ENCODE data around the gene POTEM. TPM values are rescaled to one million over a fixed set of nuclear protein-coding genes. Genes with fewer than 3 reads are reported as not detected.
"Not testable (repeated sequence)": the region's sequence is repeated elsewhere in the genome, so short reads cannot be mapped to it uniquely, and the experiment has no call there.

The POTEM gene
- total and polyA plus RNA-seq, 4 donors, result not detected

DNA sequence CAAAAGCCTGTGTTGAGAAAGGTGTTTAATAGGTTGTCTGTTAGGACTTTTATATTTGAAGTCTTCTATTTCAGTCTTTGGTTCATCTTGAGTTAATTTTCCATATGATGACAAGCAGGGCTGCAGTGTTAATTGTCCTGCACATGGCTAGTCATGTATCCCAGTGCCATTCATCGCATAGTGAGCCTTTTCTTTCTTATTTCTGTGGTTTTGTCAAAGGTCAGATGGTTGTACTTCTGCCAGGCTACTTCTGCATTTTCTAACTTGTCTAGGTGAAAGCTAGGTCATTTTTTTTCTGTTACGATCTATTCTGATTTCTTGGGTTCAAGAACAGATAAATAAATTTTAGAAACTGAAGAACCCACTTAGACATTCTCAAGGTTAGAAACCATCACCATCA, 5.7 kb upstream of the POTEM start:
- not testable (repeated sequence) for H3K27me3 ChIP-seq (ENCODE audit: control insufficient read depth in 4 of 4, insufficient read depth in 4 of 4, low read length in 3 of 4); H3K36me3 ChIP-seq (ENCODE audit: control insufficient read depth in 4 of 4, insufficient read depth in 3 of 4, low read depth in 1 of 4, low read length in 3 of 4); H3K4me1 ChIP-seq (ENCODE audit: control insufficient read depth in 4 of 4, insufficient read depth in 4 of 4, low read length in 3 of 4); H3K9me3 ChIP-seq (ENCODE audit: control insufficient read depth in 4 of 4, low read length in 3 of 4); DNase-seq (ENCODE audit: low spot score); H3K27ac ChIP-seq (ENCODE audit: low read depth in 1 of 2, low read length in 2 of 2); H3K9ac ChIP-seq (ENCODE audit: low read depth in 1 of 2, low read length in 2 of 2); H3K4me3 ChIP-seq (ENCODE audit: low read depth in 1 of 3, low read length in 3 of 3)
- 52% methylated on average over 1 of the region's 2 CpGs for WGBS

DNA sequence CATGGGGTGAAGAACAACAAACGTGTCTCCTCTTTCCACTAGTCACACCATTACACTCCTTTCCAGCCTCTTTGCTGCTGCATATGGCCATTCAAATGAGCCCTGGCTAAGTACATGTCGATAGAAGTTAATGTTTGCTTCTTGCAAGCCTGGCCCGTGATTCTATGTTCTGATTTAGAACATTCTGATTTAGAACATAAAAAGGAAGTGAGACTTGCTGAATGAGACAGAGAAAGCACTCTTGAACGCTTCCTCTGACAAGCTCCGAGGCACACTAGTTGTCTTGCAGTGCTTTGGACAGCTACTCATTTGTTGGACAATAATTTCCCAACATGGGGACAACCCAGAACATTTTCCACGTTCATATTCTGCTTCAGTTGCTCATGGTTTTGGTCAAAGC, 5.1 kb upstream of the POTEM start:
- H3K9me3 ChIP-seq (ENCODE audit: control insufficient read depth in 4 of 4, low read length in 3 of 4); H3K4me3 ChIP-seq (ENCODE audit: low read depth in 1 of 3, low read length in 3 of 3); H3K27ac ChIP-seq (ENCODE audit: low read depth in 1 of 2, low read length in 2 of 2); H3K9ac ChIP-seq (ENCODE audit: low read depth in 1 of 2, low read length in 2 of 2); DNase-seq (ENCODE audit: low spot score); H3K27me3 ChIP-seq (ENCODE audit: control insufficient read depth in 4 of 4, insufficient read depth in 4 of 4, low read length in 3 of 4); H3K36me3 ChIP-seq (ENCODE audit: control insufficient read depth in 4 of 4, insufficient read depth in 3 of 4, low read depth in 1 of 4, low read length in 3 of 4); H3K4me1 ChIP-seq (ENCODE audit: control insufficient read depth in 4 of 4, insufficient read depth in 4 of 4, low read length in 3 of 4): not testable (repeated sequence)
- no CpG with 5 or more reads among the region's 6 CpGs for WGBS

DNA sequence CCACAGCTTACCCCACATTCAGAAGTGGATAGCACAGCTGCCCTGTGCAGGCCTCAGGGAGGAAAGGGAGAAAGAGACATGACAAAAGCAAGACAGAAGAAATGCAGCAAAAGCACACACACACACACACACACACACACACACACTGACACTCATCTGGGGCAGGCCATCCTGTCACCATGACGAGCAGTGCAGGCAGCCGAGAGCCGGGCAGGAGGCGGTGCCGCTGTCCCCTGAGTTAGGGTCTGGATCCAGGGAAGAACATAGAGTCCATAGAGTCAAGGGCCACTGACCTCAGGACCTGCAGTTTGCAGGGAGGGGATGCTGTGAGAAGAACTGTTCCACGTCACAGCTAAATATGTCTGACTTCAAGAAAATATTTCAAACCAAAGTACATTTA, 4.0 kb upstream of the POTEM start:
- 89% methylated on average over 6 of the region's 6 CpGs for WGBS
- H3K4me1 ChIP-seq (ENCODE audit: control insufficient read depth in 4 of 4, insufficient read depth in 4 of 4, low read length in 3 of 4); H3K36me3 ChIP-seq (ENCODE audit: control insufficient read depth in 4 of 4, insufficient read depth in 3 of 4, low read depth in 1 of 4, low read length in 3 of 4); DNase-seq (ENCODE audit: low spot score); H3K27me3 ChIP-seq (ENCODE audit: control insufficient read depth in 4 of 4, insufficient read depth in 4 of 4, low read length in 3 of 4); H3K4me3 ChIP-seq (ENCODE audit: low read depth in 1 of 3, low read length in 3 of 3); H3K9me3 ChIP-seq (ENCODE audit: control insufficient read depth in 4 of 4, low read length in 3 of 4); H3K9ac ChIP-seq (ENCODE audit: low read depth in 1 of 2, low read length in 2 of 2); H3K27ac ChIP-seq (ENCODE audit: low read depth in 1 of 2, low read length in 2 of 2): not testable (repeated sequence)

DNA sequence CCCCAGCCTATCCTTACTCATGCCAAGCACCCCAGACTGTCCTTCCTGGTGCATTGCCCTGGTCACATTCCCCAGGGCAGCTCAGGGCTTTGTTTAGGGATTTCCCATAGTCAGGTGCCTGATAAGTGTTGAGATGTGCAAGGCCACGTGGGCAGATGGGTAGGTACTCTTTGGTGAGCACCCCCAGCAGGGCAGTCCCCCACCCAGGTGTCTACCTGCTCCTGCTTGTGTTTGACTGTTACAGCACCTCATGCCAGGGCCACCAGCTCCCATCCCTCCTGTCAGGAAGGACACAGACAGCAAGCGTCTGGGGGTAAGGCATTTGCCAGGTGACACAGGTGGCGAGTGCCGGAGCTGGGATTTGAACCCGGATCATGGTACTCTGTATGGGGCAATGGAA, 2.4 kb upstream of the POTEM start:
- H3K36me3 ChIP-seq (ENCODE audit: control insufficient read depth in 4 of 4, insufficient read depth in 3 of 4, low read depth in 1 of 4, low read length in 3 of 4); H3K27ac ChIP-seq (ENCODE audit: low read depth in 1 of 2, low read length in 2 of 2); H3K4me1 ChIP-seq (ENCODE audit: control insufficient read depth in 4 of 4, insufficient read depth in 4 of 4, low read length in 3 of 4); H3K4me3 ChIP-seq (ENCODE audit: low read depth in 1 of 3, low read length in 3 of 3); DNase-seq (ENCODE audit: low spot score); H3K27me3 ChIP-seq (ENCODE audit: control insufficient read depth in 4 of 4, insufficient read depth in 4 of 4, low read length in 3 of 4); H3K9me3 ChIP-seq (ENCODE audit: control insufficient read depth in 4 of 4, low read length in 3 of 4); H3K9ac ChIP-seq (ENCODE audit: low read depth in 1 of 2, low read length in 2 of 2): not testable (repeated sequence)
- no CpG with 5 or more reads among the region's 5 CpGs for WGBS

DNA sequence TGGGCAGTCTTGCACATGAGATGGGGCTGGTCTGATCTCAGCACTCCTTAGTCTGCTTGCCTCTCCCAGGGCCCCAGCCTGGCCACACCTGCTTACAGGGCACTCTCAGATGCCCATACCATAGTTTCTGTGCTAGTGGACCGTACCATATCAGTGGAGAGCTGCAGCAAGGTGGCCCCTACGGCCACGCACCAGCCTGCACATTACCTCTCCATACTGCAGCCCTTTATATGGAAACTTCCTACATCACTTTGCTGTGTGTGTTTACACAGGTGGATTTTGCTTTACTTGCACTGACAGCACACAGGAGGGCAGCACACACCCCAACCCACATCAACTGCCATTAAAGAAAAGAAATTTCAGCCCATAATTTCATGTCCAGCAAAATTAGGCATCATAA, 35.3 kb downstream of the POTEM start:
- not testable (repeated sequence) for H3K4me1 ChIP-seq (ENCODE audit: control insufficient read depth in 4 of 4, insufficient read depth in 4 of 4, low read length in 3 of 4); H3K9me3 ChIP-seq (ENCODE audit: control insufficient read depth in 4 of 4, low read length in 3 of 4); H3K27me3 ChIP-seq (ENCODE audit: control insufficient read depth in 4 of 4, insufficient read depth in 4 of 4, low read length in 3 of 4); H3K4me3 ChIP-seq (ENCODE audit: low read depth in 1 of 3, low read length in 3 of 3); H3K27ac ChIP-seq (ENCODE audit: low read depth in 1 of 2, low read length in 2 of 2); H3K9ac ChIP-seq (ENCODE audit: low read depth in 1 of 2, low read length in 2 of 2); H3K36me3 ChIP-seq (ENCODE audit: control insufficient read depth in 4 of 4, insufficient read depth in 3 of 4, low read depth in 1 of 4, low read length in 3 of 4); DNase-seq (ENCODE audit: low spot score)
- WGBS, result 76% methylated on average over 3 of the region's 3 CpGs

DNA sequence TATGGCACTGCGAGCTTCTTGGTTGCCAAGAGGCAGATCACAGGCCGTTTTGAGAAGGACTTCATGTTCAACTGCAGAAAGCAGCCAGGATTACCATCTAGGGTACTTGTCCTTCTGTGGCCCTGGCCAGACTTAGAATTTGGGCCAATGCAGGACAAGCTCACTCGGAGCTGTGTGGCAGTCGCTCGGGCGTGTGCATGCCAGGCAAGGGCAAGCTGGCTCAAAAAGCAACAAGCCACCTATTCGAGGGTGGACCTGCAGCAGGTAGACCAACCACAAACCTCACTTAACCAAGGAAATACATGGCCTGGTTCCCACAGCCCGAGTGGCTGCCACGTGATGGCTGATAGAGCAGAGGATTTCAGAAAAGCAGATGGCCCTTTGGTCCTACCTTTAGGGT, 39.3 kb downstream of the POTEM start:
- not testable (repeated sequence) for H3K9me3 ChIP-seq (ENCODE audit: control insufficient read depth in 4 of 4, low read length in 3 of 4); H3K4me3 ChIP-seq (ENCODE audit: low read depth in 1 of 3, low read length in 3 of 3); H3K27me3 ChIP-seq (ENCODE audit: control insufficient read depth in 4 of 4, insufficient read depth in 4 of 4, low read length in 3 of 4); H3K4me1 ChIP-seq (ENCODE audit: control insufficient read depth in 4 of 4, insufficient read depth in 4 of 4, low read length in 3 of 4); DNase-seq (ENCODE audit: low spot score); H3K27ac ChIP-seq (ENCODE audit: low read depth in 1 of 2, low read length in 2 of 2); H3K9ac ChIP-seq (ENCODE audit: low read depth in 1 of 2, low read length in 2 of 2); H3K36me3 ChIP-seq (ENCODE audit: control insufficient read depth in 4 of 4, insufficient read depth in 3 of 4, low read depth in 1 of 4, low read length in 3 of 4)
- WGBS, result no CpG with 5 or more reads among the region's 9 CpGs

DNA sequence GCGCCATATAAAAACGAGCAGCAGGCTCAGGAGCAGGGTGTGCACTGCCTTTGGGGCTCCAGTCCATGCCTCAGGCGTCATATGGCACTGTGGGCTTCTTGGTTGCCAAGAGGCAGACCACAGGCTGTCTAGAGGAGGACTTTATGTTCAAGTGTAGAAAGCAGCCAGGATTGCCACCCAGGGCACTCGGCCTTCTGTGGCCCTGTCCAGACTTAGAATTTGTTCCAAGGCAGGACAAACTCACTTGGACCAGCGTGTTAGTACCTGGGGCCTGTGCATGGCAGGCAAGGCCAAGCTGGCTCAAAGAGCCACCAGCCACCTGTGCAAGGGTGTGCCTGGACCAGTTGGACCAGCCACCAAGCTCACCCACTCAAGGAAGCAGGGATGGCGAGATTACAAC, 40.4 kb downstream of the POTEM start:
- not testable (repeated sequence) for H3K4me3 ChIP-seq (ENCODE audit: low read depth in 1 of 3, low read length in 3 of 3); H3K36me3 ChIP-seq (ENCODE audit: control insufficient read depth in 4 of 4, insufficient read depth in 3 of 4, low read depth in 1 of 4, low read length in 3 of 4); H3K27ac ChIP-seq (ENCODE audit: low read depth in 1 of 2, low read length in 2 of 2); H3K9me3 ChIP-seq (ENCODE audit: control insufficient read depth in 4 of 4, low read length in 3 of 4); H3K4me1 ChIP-seq (ENCODE audit: control insufficient read depth in 4 of 4, insufficient read depth in 4 of 4, low read length in 3 of 4); H3K9ac ChIP-seq (ENCODE audit: low read depth in 1 of 2, low read length in 2 of 2); DNase-seq (ENCODE audit: low spot score); H3K27me3 ChIP-seq (ENCODE audit: control insufficient read depth in 4 of 4, insufficient read depth in 4 of 4, low read length in 3 of 4)
- 53% methylated on average over 2 of the region's 6 CpGs for WGBS

DNA sequence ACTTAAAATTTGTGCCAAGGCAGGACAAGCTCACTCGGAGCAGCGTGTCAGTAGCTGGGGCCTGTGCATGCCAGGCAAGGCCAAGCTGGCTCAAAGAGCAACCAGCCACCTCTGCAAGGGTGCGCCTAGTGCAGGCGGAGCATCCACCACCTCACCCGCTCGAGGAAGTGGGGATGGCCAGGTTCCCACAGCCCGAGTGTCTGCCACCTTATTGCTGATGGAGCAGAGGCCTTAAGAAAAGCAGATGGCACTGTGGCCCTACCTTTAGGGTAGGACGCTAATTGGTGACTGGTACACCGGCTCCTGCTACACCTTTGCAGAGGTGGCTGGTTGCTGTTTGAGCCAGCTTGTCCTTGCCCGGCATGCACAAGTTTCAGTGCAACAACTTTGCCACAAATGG, 43.8 kb downstream of the POTEM start:
- H3K36me3 ChIP-seq (ENCODE audit: control insufficient read depth in 4 of 4, insufficient read depth in 3 of 4, low read depth in 1 of 4, low read length in 3 of 4); H3K4me3 ChIP-seq (ENCODE audit: low read depth in 1 of 3, low read length in 3 of 3); H3K27me3 ChIP-seq (ENCODE audit: control insufficient read depth in 4 of 4, insufficient read depth in 4 of 4, low read length in 3 of 4); DNase-seq (ENCODE audit: low spot score); H3K4me1 ChIP-seq (ENCODE audit: control insufficient read depth in 4 of 4, insufficient read depth in 4 of 4, low read length in 3 of 4); H3K9me3 ChIP-seq (ENCODE audit: control insufficient read depth in 4 of 4, low read length in 3 of 4); H3K27ac ChIP-seq (ENCODE audit: low read depth in 1 of 2, low read length in 2 of 2); H3K9ac ChIP-seq (ENCODE audit: low read depth in 1 of 2, low read length in 2 of 2): not testable (repeated sequence)
- WGBS, result 86% methylated on average over 8 of the region's 10 CpGs

DNA sequence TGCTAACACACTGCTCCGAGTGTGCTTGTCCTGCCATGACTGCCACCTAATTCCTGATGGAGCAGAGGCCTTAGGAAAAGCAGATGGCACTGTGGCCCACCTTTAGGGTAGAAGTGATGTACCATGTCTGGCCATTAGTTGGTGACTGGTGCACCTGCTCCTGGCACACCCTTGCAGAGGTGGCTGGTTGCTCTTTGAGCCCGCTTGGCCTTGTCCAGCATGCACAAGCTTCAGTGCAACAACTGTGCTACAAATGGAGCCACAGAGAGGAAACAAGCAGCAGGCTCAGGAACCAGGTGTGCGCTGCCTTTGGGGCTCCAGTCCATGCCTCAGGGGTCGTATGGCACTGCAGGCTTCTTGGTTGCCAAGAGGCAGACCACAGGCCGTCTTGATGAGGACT, 44.5 kb downstream of the POTEM start:
- not testable (repeated sequence) for H3K27ac ChIP-seq (ENCODE audit: low read depth in 1 of 2, low read length in 2 of 2); H3K27me3 ChIP-seq (ENCODE audit: control insufficient read depth in 4 of 4, insufficient read depth in 4 of 4, low read length in 3 of 4); H3K4me1 ChIP-seq (ENCODE audit: control insufficient read depth in 4 of 4, insufficient read depth in 4 of 4, low read length in 3 of 4); DNase-seq (ENCODE audit: low spot score); H3K9ac ChIP-seq (ENCODE audit: low read depth in 1 of 2, low read length in 2 of 2); H3K4me3 ChIP-seq (ENCODE audit: low read depth in 1 of 3, low read length in 3 of 3); H3K9me3 ChIP-seq (ENCODE audit: control insufficient read depth in 4 of 4, low read length in 3 of 4); H3K36me3 ChIP-seq (ENCODE audit: control insufficient read depth in 4 of 4, insufficient read depth in 3 of 4, low read depth in 1 of 4, low read length in 3 of 4)
- 65% methylated on average over 1 of the region's 5 CpGs for WGBS

All from liver (tissue), 9 donors.